Activated naive CD8-positive, alpha-beta T cell treated with anti-CD3 and anti-CD28 coated beads for 36 hours (primary cell): ENCODE data around the gene ACOX3. TPM values are rescaled to one million over a fixed set of nuclear protein-coding genes. Genes with fewer than 3 reads are reported as not detected.

ENCODE experiments used
- DNase-seq: peaks from one replicate; pipeline ENCODE4 v3.0.0; 2021
- H3K27ac Mint-ChIP-seq: one replicate; pipeline ENCODE4 v1.8.0; 2022; ENCODE audit warnings: mild to moderate bottlenecking, moderate library complexity, mixed read lengths
- H3K27me3 Mint-ChIP-seq: one replicate; pipeline ENCODE4 v1.8.0; 2022; ENCODE audit warnings: mild to moderate bottlenecking, mixed read lengths
- H3K36me3 Mint-ChIP-seq: one replicate; pipeline ENCODE4 v1.8.0; 2021; ENCODE audit warnings: mild to moderate bottlenecking, mixed read lengths
- H3K4me1 Mint-ChIP-seq: one replicate; pipeline ENCODE4 v1.8.0; 2021; ENCODE audit warnings: mixed read lengths
- H3K4me3 Mint-ChIP-seq: one replicate; pipeline ENCODE4 v1.8.0; 2022; ENCODE audit warnings: mild to moderate bottlenecking, moderate library complexity, mixed read lengths
- H3K9me3 Mint-ChIP-seq: one replicate; pipeline ENCODE4 v1.8.0; 2022; ENCODE audit warnings: mixed read lengths
- total RNA-seq, 2 experiments: library from RNA; stranded (reverse); gene quantifications; one replicate each; pipeline ENCODE4 v1.2.3, GENCODE V29; 2021

ACOX3 gene
- total RNA-seq, 2 experiments from 2014 or later: 13.9 to 16.4 TPM

DNA sequence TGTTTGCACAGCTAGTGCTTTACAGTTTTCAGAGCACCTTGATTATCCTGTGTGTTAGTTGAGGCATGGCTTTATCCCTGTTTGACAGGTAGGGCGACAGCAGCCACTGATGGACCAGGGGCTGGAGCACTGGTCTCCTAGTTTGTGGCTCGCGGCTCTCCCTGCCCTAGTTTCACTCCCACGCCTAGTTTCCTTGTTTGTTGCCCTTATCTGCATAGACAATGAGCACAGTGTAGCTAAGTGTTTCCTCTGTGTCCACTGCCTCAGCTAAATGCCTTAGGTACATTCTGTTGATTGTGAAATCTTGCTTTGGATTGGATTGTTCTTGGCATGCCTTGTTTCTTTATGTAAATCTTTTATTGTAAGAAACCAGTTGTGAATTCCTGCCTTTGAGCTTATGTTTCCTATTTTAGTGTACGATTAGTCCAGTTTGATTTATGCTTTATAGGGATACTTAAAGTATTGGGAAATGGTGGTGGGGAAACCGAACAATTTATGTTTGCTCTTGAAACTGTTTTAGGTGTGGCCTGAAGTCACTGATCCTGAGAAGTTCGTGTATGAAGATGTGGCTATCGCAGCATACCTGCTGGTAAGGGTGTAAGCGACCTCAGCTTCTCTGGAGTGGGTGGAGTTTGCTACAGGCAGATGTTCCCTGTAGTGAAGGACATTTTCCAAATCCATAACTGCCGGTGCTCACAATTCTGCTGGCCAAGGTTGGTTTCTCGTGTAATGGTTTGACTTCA, 11.1 kb upstream of the ACOX3 start:
- peaks cover 18% of the 10 kb centered on the region for H3K36me3 Mint-ChIP-seq
- H3K4me1 Mint-ChIP-seq: peaks cover 3% of the 10 kb centered on the region
- no peaks in the 10 kb centered on the region for H3K9me3 Mint-ChIP-seq

DNA sequence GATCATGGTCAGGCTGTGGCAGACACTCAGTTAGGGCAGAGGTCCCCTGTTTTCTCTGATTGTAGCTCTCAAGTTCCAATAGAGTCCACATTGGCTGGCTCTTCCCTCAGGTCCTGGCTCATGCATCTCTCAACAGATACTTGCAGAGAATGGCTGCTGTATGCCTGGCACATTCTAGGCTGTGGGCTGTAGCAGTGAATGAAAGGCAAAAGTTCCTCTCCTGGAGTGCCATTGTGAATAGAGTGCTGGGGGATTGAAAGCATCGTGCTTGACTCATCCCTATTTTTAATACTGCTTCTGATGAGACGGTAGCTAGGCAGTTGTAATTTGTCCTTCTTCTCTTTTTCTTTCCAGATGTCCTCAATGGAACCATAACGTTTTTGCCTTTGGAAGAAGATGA, 5.6 kb upstream of the ACOX3 start:
- H3K27me3 Mint-ChIP-seq: no peaks in the 10 kb centered on the region
- H3K9me3 Mint-ChIP-seq: no peaks in the 10 kb centered on the region
- H3K27ac Mint-ChIP-seq: no peak overlapping the region
- peaks cover 36% of the 10 kb centered on the region for H3K4me1 Mint-ChIP-seq
- no peak for DNase-seq
- H3K4me3 Mint-ChIP-seq: no peak overlapping the region
- peaks cover 17% of the 10 kb centered on the region for H3K36me3 Mint-ChIP-seq

More for the DNA sequence above, 11.1 kb upstream of the ACOX3 start:
- DNase-seq: no peak
- H3K27me3 Mint-ChIP-seq: no peaks in the 10 kb centered on the region
- H3K27ac Mint-ChIP-seq: no peak overlapping the region
- H3K4me3 Mint-ChIP-seq: no peak overlapping the region

DNA sequence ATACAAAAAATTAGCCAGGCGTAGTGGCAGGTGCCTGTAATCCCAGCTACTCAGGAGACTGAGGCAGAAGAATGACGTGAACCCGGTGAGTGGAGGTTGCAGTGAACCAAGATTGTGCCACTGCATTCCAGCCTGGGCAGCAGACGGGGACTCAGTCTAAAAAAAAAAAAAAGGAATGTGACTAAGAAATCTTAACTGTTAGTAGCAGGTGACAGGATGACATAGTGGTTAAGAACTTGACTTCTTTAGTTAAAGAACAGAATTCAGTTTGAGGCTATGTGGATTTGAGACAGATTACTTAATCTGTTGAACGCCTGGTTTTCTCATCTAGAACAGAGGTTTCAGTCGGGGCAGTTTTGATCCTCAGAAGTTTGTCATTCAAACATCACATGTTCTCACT, 3.3 kb upstream of the ACOX3 start:
- Mint-ChIP-seq H3K27ac (no peak overlapping the region), H3K4me1 (peaks cover 42% of the 10 kb centered on the region), H3K36me3 (peaks cover 25% of the 10 kb centered on the region), H3K4me3 (no peak overlapping the region), H3K27me3 (no peaks in the 10 kb centered on the region), H3K9me3 (peaks cover 7% of the 10 kb centered on the region)
- DNase-seq: no peak

DNA sequence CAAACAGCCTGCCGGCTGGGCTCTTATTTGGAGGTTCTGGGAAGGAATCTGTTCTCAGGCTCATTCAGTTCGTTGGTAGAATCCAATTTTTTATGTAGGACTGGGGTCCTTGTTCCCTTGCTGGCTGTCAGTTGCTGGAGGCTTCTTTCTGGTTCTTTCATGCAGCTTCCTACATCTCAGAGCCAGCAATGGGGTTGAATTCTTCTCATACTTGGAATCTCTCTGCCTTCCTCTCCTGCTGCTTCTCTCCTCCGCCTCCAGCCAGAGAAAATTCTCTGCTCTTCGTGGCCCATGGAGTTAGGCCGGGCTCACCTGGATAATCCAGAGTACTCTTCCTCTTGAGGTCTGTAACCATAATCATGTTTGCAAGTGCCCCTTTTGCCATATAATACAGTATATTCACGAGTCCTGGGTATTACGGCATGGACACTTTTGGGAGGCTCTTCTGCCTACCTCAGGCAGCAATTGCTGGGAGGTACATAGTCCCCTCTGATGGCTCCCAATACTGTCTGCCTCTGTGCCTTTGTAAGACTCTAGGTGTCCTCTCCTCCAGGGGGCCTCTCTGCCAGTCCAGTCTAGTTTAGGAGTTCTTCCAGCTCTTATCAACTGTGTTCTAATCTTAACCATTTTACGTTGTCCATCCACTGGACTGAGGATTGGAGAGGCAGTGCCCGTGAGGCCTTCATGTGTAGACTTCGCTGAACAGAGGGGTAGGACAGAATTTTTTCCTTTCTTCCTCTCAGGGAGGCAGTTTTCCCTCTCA, 2.3 kb upstream of the ACOX3 start:
- peaks cover 44% of the 10 kb centered on the region for H3K4me1 Mint-ChIP-seq
- peaks cover 7% of the 10 kb centered on the region for H3K9me3 Mint-ChIP-seq
- peaks cover 24% of the 10 kb centered on the region for H3K36me3 Mint-ChIP-seq
- no peak for DNase-seq
- no peaks in the 10 kb centered on the region for H3K27me3 Mint-ChIP-seq
- no peak overlapping the region for H3K27ac Mint-ChIP-seq
- H3K4me3 Mint-ChIP-seq: peak overlapping the region; percentile 87

DNA sequence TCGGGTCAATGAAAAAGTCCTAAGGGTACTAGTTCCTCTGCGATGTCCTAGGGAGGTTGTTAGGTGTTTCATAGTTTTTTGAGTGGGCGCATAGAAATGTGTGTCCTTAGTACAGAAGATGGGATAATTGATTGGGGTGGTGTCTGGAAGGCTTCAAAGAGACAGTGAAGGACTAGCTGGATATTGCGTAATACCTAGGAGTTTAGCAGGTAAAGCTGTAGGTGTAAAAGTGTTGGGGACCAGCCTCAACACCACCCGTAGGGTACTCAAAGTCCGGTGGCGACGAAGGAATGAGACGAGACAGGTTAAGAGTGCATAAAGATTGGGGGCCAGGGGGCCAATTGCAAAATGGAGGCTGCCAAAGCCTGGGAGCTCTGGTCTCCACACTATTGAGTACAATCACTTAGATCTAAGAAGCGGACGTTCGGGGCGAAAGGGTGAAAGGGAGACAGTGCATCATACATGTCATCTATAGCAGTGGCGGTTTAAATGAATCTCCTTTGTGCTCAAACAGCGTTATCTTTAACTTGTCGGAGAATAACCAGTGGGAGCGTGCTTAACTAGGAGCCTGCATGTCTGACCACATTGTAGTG, 1.1 kb upstream of the ACOX3 start:
- Mint-ChIP-seq H3K4me1 (peaks cover 51% of the 10 kb centered on the region), H3K27ac (peak overlapping the region; percentile 57), H3K27me3 (no peaks in the 10 kb centered on the region), H3K9me3 (peaks cover 7% of the 10 kb centered on the region), H3K36me3 (peaks cover 27% of the 10 kb centered on the region), H3K4me3 (peak overlapping the region; percentile 87)
- no peak for DNase-seq

DNA sequence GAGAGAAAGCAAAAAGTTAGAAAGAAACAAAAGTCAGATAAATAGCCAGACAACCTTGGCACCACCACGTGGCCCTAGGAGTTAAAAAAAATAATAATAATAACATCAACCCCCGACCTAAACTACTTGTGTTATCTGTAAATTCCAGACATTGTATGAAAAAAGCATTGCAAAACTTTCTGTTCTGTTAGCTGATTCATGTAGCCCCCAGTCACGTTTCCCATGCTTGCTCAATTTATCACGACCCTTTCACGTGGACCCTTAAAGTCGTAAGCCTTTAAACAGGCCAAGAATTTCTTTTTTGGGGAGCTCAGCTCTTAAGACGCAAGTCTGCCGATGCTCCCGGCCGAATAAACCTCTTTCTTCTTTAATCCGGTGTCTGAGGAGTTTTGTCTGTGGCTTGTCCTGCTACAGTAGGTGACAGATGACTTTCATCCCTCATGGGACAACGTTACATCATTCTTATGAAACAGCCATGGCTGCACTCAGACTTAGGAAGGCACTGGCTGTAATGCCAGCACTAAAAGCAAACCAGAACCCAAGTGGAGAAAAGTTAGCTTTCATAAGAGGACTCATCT, 520 bp downstream of the ACOX3 start:
- Mint-ChIP-seq H3K9me3 (peaks cover 7% of the 10 kb centered on the region), H3K36me3 (peaks cover 32% of the 10 kb centered on the region), H3K4me1 (peaks cover 59% of the 10 kb centered on the region), H3K27ac (peak overlapping the region; percentile 99), H3K27me3 (no peaks in the 10 kb centered on the region), H3K4me3 (peak overlapping the region; percentile 87)
- no peak for DNase-seq

DNA sequence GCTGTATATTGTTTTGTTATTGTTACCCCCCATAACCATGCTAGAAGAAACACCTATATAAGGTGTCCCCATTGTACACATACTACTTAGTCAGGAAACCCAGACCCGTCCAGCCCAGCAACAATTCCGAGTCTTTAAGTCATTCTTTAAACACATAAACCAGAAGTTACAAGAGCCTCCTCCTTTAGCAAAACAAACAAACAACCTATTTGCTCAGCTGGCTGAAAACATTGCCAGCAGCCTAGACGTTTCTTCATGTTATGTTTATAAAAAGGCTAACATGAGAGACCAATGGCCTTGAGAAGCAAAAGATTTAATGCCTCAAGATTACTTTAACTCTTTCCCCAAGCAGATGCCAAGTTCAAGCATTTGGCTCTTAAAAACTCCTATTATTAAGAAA, 1.4 kb downstream of the ACOX3 start:
- Mint-ChIP-seq H3K36me3 (peaks cover 32% of the 10 kb centered on the region), H3K4me1 (peaks cover 62% of the 10 kb centered on the region), H3K9me3 (peaks cover 7% of the 10 kb centered on the region), H3K4me3 (peak overlapping the region; percentile 87), H3K27ac (peak overlapping the region; percentile 58), H3K27me3 (no peaks in the 10 kb centered on the region)
- no peak for DNase-seq

GRCh38 chr4:8438743-8439142, 1.8 kb downstream of the ACOX3 start:
- Mint-ChIP-seq H3K4me3 (peak overlapping the region; percentile 87), H3K4me1 (peaks cover 58% of the 10 kb centered on the region), H3K36me3 (peaks cover 28% of the 10 kb centered on the region), H3K27ac (peak overlapping the region; percentile 58), H3K27me3 (no peaks in the 10 kb centered on the region), H3K9me3 (peaks cover 7% of the 10 kb centered on the region)
- DNase-seq: no peak

DNA sequence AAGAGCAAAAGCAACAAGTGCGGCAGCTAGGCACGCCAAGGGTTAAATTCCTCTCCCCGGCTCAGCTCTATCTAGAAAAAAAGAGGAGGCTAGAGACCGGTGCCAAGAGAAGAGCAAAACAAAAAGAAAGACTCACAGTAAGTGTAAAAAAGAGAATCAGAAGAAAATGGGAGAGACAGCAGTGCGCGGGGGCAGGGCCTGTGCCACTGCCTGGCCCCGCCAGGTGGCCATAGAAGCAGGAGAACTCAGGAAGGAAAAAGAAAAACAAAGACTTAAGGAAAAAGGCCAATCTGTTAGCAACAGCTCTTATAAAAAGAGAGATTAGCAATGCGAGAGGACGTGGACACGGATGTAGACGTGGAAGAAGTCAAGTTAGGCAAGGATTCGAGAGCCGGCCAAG, 3.2 kb downstream of the ACOX3 start:
- H3K9me3 Mint-ChIP-seq: peaks cover 7% of the 10 kb centered on the region
- no peak overlapping the region for H3K4me3 Mint-ChIP-seq
- H3K27me3 Mint-ChIP-seq: no peaks in the 10 kb centered on the region
- DNase-seq: no peak
- no peak overlapping the region for H3K27ac Mint-ChIP-seq
- peaks cover 20% of the 10 kb centered on the region for H3K36me3 Mint-ChIP-seq
- H3K4me1 Mint-ChIP-seq: peaks cover 44% of the 10 kb centered on the region

DNA sequence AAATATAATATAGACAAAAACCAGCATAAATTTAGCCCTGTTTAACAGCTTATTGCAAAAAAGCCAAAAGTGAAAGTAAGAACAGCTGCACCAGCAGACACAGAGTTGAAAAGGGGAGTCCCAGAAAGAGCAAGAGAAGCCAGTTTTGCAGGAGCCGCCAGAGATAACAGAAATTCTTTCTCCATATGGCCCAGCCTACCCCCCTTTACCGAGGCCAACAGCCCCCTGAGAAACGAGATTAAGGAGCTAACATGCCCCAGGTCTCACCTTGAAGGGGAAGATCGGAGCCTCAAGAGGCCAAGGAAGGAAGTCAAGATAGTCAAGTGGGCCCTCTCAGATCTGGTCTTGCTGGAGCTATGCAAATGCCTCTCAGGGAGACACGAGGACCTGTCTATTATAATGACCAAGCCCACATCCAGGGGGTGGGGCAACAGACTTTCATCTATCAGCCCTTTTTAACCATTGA, 4.8 kb downstream of the ACOX3 start:
- Mint-ChIP-seq H3K27me3 (no peaks in the 10 kb centered on the region), H3K27ac (peak overlapping the region; percentile 88), H3K4me1 (peaks cover 40% of the 10 kb centered on the region), H3K36me3 (peaks cover 20% of the 10 kb centered on the region), H3K4me3 (peak overlapping the region; percentile 74), H3K9me3 (peaks cover 7% of the 10 kb centered on the region)
- peak; percentile 26 for DNase-seq

DNA sequence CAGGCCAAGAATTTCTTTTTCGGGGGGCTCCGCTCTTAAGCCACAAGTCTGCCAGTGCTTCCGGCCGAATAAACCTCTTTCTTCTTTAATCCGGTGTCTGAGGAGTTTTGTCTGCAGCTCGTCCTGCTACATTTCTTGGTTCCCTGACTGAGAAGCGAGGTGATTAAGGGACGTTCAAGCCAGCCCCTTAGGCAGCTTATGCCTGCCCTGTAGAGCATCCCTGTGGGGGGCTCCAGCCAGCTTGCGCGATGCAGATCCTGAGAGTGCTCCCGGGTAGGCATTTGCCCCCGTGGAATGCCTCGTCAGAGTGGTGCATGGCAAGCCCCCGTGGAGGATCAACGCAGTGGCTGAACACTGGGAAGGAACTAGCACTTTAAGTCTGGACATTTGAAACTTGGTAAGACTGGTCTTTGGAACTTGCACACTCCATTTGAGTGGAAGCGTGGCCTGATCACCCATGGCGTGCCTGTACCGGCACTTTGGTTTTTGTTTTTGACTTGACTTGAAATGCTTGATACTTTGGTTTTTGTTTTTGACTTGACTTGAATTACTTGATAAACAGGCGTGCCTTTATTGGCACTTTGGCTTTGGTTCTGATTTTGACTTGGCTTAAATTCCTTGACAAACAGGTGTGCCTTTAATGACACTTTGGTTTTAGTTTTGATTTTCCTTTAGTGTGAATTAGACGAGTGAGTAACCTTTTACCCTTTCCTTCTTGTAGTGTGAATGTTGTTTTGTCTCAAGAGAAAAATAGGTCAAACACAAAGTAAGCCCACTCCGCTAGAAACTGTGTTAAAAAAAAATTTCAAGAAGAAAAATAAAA, 6.1 kb downstream of the ACOX3 start:
- Mint-ChIP-seq H3K36me3 (peaks cover 12% of the 10 kb centered on the region), H3K27me3 (no peaks in the 10 kb centered on the region), H3K27ac (peak overlapping the region; percentile 88), H3K4me3 (no peak overlapping the region), H3K4me1 (peaks cover 36% of the 10 kb centered on the region), H3K9me3 (peaks cover 3% of the 10 kb centered on the region)
- DNase-seq: no peak

GRCh38 chr4:8433136-8433535, 7.4 kb downstream of the ACOX3 start:
- H3K9me3 Mint-ChIP-seq: no peaks in the 10 kb centered on the region
- H3K4me3 Mint-ChIP-seq: no peak overlapping the region
- H3K27ac Mint-ChIP-seq: no peak overlapping the region
- no peaks in the 10 kb centered on the region for H3K27me3 Mint-ChIP-seq
- H3K4me1 Mint-ChIP-seq: peaks cover 33% of the 10 kb centered on the region
- peaks cover 8% of the 10 kb centered on the region for H3K36me3 Mint-ChIP-seq
- no peak for DNase-seq

GRCh38 chr4:8431553-8431952, 9.0 kb downstream of the ACOX3 start:
- Mint-ChIP-seq H3K4me1 (peaks cover 36% of the 10 kb centered on the region), H3K27ac (no peak overlapping the region), H3K4me3 (no peak overlapping the region), H3K9me3 (no peaks in the 10 kb centered on the region), H3K27me3 (no peaks in the 10 kb centered on the region), H3K36me3 (peaks cover 5% of the 10 kb centered on the region)
- DNase-seq: no peak

DNA sequence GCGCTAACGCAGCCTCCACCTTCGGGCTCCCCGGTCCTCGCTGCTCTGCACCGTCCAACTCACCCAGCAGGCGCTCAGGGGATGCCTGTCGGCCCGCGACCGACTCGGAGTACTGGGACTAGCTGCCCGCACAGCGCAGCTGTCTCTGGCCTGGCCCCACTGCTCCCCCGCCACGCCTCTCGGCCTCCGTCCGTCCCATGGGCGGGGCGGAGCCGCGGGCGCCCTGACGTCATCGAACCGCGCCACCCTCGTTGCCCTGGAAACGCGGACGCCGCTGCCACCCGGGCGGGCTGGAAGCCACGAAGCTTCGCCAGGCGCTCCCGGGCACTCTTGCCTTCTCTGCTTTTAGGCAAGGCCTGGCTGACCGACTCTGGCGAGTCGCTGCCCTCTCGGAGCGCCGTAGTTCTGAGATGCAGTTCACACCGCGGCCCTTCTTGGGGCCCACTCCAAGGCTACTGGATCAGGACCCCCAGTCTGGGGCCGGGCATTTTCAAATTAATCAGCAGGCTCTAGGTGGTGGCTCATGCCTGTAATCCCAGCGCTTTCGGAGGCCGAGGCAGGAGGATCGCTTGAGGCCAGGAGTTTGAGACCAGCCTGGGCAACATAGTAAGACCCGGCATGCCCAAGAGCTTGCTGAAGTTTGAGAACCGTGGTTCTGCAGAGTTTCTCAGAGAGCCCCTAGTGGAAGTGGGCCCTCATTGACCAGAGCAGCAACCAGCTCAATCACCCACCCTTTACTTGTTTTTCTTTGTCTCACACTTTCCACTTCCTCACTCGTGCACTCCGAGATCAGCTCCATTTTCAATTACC, 12.0 kb downstream of the ACOX3 start:
- Mint-ChIP-seq H3K4me3 (peak overlapping the region; percentile 95), H3K36me3 (no peaks in the 10 kb centered on the region), H3K4me1 (peaks cover 24% of the 10 kb centered on the region), H3K9me3 (no peaks in the 10 kb centered on the region), H3K27ac (peak overlapping the region; percentile 88), H3K27me3 (no peaks in the 10 kb centered on the region)
- DNase-seq: peak; percentile 94
